Umbilical cord (tissue), 2 donors: ENCODE results near the gene PDE4D. TPM values are rescaled to one million over a fixed set of nuclear protein-coding genes. Genes with fewer than 3 reads are reported as not detected.

ENCODE experiments used
- DNase-seq: peaks from one replicate; pipeline ENCODE4 v3.0.0-alpha.2; 2015; ENCODE audit warnings: low spot score
- total RNA-seq: library from RNA; depleted of rRNA; stranded (reverse); fragments of >200 nt; gene quantifications from one replicate; pipeline ENCODE4 v1.2.3, GENCODE V29; 2014; ENCODE audit warnings: low replicate concordance; ENCODE audit not compliant: insufficient read depth

The PDE4D gene
- total RNA-seq, 1 donor from 2014 or later = 283 TPM

GRCh38 chr5:59521476-59521875 is 372.1 kb downstream of the PDE4D start:
- DNase-seq = no peak

GRCh38 chr5:59519338-59519737 is 374.2 kb downstream of the PDE4D start:
- DNase-seq = no peak

GRCh38 chr5:59517926-59518585 is 375.5 kb downstream of the PDE4D start:
- no peak for DNase-seq

GRCh38 chr5:59516161-59516560 is 377.4 kb downstream of the PDE4D start:
- no peak for DNase-seq

GRCh38 chr5:59506285-59506877 is 387.1 kb downstream of the PDE4D start:
- no peak for DNase-seq

- no peak for DNase-seq
Measured at GRCh38 chr5:59504043-59504442, 389.5 kb downstream of the PDE4D start.

GRCh38 chr5:59503220-59503619 is 390.3 kb downstream of the PDE4D start:
- DNase-seq = peak; percentile 11

- no peak for DNase-seq
Measured at GRCh38 chr5:59501316-59501715, 392.2 kb downstream of the PDE4D start.

GRCh38 chr5:59500014-59500413 is 393.5 kb downstream of the PDE4D start:
- DNase-seq = no peak

- DNase-seq = no peak
Measured at GRCh38 chr5:59497207-59497606, 396.3 kb downstream of the PDE4D start.

GRCh38 chr5:59496524-59497134 is 396.9 kb downstream of the PDE4D start:
- DNase-seq = no peak

GRCh38 chr5:59491945-59492344 is 401.6 kb downstream of the PDE4D start:
- DNase-seq = no peak

GRCh38 chr5:59489551-59489950 is 404.0 kb downstream of the PDE4D start:
- no peak for DNase-seq

- DNase-seq = peak; percentile 32
Measured at GRCh38 chr5:59487772-59488729, 405.5 kb downstream of the PDE4D start.

GRCh38 chr5:59487068-59487686 is 406.3 kb downstream of the PDE4D start:
- DNase-seq = no peak

GRCh38 chr5:59486508-59486907 is 407.0 kb downstream of the PDE4D start:
- no peak for DNase-seq

- peak; percentile 54 for DNase-seq
Measured at GRCh38 chr5:59485629-59486439, 407.7 kb downstream of the PDE4D start.

- no peak for DNase-seq
Measured at GRCh38 chr5:59485107-59485506, 408.4 kb downstream of the PDE4D start.

- DNase-seq = no peak
Measured at GRCh38 chr5:59484618-59485017, 408.9 kb downstream of the PDE4D start.

- DNase-seq = no peak
Measured at GRCh38 chr5:59483971-59484472, 409.5 kb downstream of the PDE4D start.
